Activated CD4-positive, alpha-beta T cell treated with anti-CD3 and anti-CD28 coated beads for 36 hours (primary cell): ENCODE measurements around the gene VPS29. TPM values are rescaled to one million over a fixed set of nuclear protein-coding genes. Genes with fewer than 3 reads are reported as not detected.

Source experiments
- ATAC-seq: fragments of 200-7000 bp; cut with Tn5 transposase; one replicate; pipeline ENCODE4 v1.10.0; 2021; ENCODE audit warnings: mild to moderate bottlenecking, moderate library complexity
- CTCF ChIA-PET: fragments of 350-600 bp; sonication (Branson Sonifier 250); formaldehyde crosslinking; loops from one replicate; lab custom pipeline; 2021; ENCODE audit warnings: antibody characterized with exemption; lab: Charles Lee
- POLR2A ChIA-PET: fragments of 350-600 bp; sonication (Branson Sonifier 250); formaldehyde crosslinking; loops from one replicate; lab custom pipeline; 2021; ENCODE audit warnings: antibody characterized with exemption, inconsistent platforms; lab: Charles Lee
- DNase-seq: peaks from one replicate; pipeline ENCODE4 v3.0.0-alpha.2; 2020
- H3K27ac Mint-ChIP-seq: one replicate; pipeline ENCODE4 v1.8.0; 2021; ENCODE audit warnings: mixed read lengths
- H3K27me3 Mint-ChIP-seq: one replicate; pipeline ENCODE4 v1.8.0; 2021; ENCODE audit warnings: mixed read lengths
- H3K36me3 Mint-ChIP-seq: one replicate; pipeline ENCODE4 v1.8.0; 2021; ENCODE audit warnings: low read depth, mixed read lengths
- H3K4me1 Mint-ChIP-seq: one replicate; pipeline ENCODE4 v1.8.0; 2021; ENCODE audit warnings: mixed read lengths
- H3K4me3 Mint-ChIP-seq: one replicate; pipeline ENCODE4 v1.8.0; 2021; ENCODE audit warnings: mild to moderate bottlenecking, moderate library complexity, mixed read lengths
- H3K9me3 Mint-ChIP-seq: one replicate; pipeline ENCODE4 v1.8.0; 2021; ENCODE audit warnings: low read depth, mixed read lengths
- intact Hi-C, 2 experiments: fragments of 100-400 bp; cut with DNase I in 1 of 2; cut with micrococcal nuclease in 1 of 2; formaldehyde crosslinking; loops; one replicate each; pipeline versions ENCODE4 v1.14.2 to v1.15.1; 2022 to 2024; cut with DNase I, micrococcal nuclease
- total RNA-seq, 2 experiments: library from RNA; stranded (reverse); gene quantifications; one replicate each; pipeline ENCODE4 v1.2.3, GENCODE V29; 2021

VPS29 gene
- total RNA-seq, 2 experiments from 2014 or later = 84.4 to 103 TPM

DNA sequence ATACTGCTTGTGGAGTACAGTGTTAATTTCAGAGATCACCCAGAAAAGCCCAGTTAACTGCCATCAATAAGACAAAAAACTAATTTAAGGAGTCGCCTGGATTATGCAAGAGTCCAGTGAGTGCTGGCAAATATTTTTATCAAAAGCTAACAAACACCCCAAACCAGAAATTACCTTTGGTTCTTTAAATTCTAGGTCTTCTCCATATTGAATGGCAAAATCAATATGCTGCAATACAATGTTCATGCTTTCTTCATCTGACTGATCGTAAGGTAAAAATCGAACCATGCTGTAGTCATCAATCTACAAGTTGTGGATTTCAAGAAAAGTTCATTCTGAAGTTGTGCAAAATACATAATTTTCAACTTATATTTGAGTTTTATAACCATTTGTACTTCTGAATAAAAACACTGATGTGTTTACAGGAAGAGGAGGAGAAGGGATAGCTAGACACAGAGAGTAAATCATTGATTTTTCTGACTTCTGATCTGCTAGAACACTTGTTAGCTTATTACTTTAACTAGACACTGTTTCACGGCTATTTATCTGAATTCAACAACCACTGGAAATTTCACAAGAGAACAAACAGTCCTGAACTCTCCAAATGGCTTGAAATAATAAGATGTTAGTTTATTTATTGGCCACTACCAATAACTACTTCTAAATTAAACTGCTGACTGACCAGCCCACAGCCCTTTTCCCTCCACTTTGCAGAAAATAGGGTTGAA is 48.2 kb downstream of the VPS29 start:
- Mint-ChIP-seq H3K4me3 (no peak overlapping the region), H3K27ac (no peak overlapping the region), H3K9me3 (no peaks in the 10 kb centered on the region), H3K4me1 (peaks cover 14% of the 10 kb centered on the region), H3K36me3 (peaks cover 39% of the 10 kb centered on the region), H3K27me3 (no peaks in the 10 kb centered on the region)
- ChIA-PET POLR2A (interaction anchor here (1.4 kb wide), 1 partner anchor 15 kb away, joined by 5 read pairs; the partner anchor contains the start of genes FAM216A and GPN3), CTCF (interaction anchor here (0.8 to 5.9 kb wide), 5 partner anchors 16 to 151 kb away, joined by 3 to 82 read pairs (median 13); partner anchors contain the start of genes FAM216A and GPN3)
- DNase-seq (no peak), ATAC-seq (no peak)
- intact Hi-C loops = loop anchor here in 1 of 2 experiments (5.0 kb wide), 1 partner anchor 374 kb away; no protein-coding TSS in a partner anchor

DNA sequence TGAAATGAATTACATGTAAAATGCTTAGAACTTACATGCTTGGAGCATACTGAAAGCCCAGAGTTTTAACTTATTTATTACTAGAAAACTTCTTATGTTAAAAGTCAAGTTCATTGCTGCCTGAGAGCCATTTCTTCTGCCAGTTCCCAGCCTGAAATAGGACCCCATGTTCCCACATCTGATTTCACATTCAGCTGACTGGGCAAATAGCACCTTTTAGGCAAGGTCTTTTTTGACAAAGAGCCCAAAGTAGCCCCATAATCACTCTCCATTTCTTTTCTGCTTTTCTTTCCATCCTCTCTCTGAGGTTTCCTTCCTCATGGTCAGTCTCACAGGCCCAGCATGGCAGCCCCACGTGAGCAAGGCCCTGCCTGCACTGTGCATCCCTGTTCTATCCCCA is 50.6 kb downstream of the VPS29 start:
- no peak overlapping the region for H3K4me3 Mint-ChIP-seq
- H3K36me3 Mint-ChIP-seq = peaks cover 45% of the 10 kb centered on the region
- H3K27ac Mint-ChIP-seq = peak overlapping the region; percentile 98
- intact Hi-C loops = loop anchor here (2.0 to 5.0 kb wide), 3 partner anchors 102 to 376 kb away; no protein-coding TSS in a partner anchor
- no peaks in the 10 kb centered on the region for H3K9me3 Mint-ChIP-seq
- ChIA-PET POLR2A (interaction anchor here (0.6 kb wide), 2 partner anchors 41 to 154 kb away, joined by 3 to 4 read pairs; no protein-coding TSS in a partner anchor), CTCF (interaction anchor here (0.6 to 5.9 kb wide), 10 partner anchors 13 to 436 kb away, joined by 3 to 82 read pairs (median 7); partner anchors contain the start of genes FAM216A, GPN3 and TCTN1)
- ATAC-seq = no peak
- peaks cover 33% of the 10 kb centered on the region for H3K4me1 Mint-ChIP-seq
- DNase-seq = no peak
- no peaks in the 10 kb centered on the region for H3K27me3 Mint-ChIP-seq

DNA sequence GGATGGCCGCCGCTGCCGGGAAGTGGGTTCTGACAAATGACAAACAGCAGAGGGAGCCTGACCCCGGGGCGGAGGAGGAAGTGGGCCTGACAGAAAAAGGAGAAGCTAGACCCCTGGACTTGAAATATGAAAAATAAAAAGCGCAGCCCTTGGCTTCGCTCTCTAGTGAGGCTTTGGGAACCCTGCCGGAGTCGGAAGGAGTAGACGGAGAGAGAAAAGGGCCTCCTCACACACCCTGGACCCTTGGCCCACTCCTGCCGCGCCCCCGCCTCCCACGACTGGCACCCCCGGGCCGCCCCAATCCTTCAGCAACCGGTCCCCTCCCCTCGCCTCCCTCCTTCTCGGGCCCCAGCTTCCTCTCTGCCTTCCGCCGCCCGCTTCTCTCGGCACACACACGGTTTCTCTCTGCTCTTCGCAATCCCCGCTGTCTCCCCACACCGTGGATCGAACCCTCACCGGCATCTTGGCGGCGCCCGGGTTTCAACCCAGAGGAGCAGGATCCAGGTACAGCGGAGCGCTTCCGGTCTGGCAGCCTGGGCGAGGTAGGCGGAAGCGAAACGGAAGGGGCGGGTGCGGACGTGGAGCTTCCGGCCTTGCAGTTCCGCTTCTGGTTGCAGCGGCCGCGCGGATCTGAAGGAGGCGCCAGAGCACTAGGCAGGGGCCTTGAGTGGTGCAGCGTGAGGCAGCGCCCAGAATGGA is 52.0 kb downstream of the VPS29 start, which contains the start of gene ARPC3:
Gene ARPC3, minus strand, starts transcription at position 539 of the 699 bp plus-strand sequence. Its CDS starts 77 bp downstream, at position 462.
- CTCF ChIA-PET = interaction anchor here (0.6 to 5.9 kb wide), 31 partner anchors 8 to 437 kb away, joined by 3 to 82 read pairs (median 4); partner anchors contain the start of genes FAM216A, GPN3, IFT81 and TCTN1
- H3K36me3 Mint-ChIP-seq = peaks cover 43% of the 10 kb centered on the region
- H3K27ac Mint-ChIP-seq = peak within 1 kb of the TSS; percentile 100
- H3K27me3 Mint-ChIP-seq = no peaks in the 10 kb centered on the region
- POLR2A ChIA-PET = interaction anchor here (0.6 to 3.4 kb wide), 9 partner anchors 18 to 459 kb away, joined by 3 to 27 read pairs (median 6); partner anchors contain the start of genes FAM216A, GPN3, IFT81 and RAD9B
- DNase-seq (peak; percentile 98), ATAC-seq (peak; percentile 99)
- peaks cover 38% of the 10 kb centered on the region for H3K4me1 Mint-ChIP-seq
- intact Hi-C loops = loop anchor here (1.0 to 5.0 kb wide), 13 partner anchors 17 to 377 kb away; partner anchors contain the start of genes ANAPC7 (in 2 of the 2), FAM216A (in 2 of the 2), GPN3 (in 2 of the 2) and RAD9B (in 2 of the 2)
- H3K4me3 Mint-ChIP-seq = peak within 1 kb of the TSS; percentile 97
- H3K9me3 Mint-ChIP-seq = no peaks in the 10 kb centered on the region

DNA sequence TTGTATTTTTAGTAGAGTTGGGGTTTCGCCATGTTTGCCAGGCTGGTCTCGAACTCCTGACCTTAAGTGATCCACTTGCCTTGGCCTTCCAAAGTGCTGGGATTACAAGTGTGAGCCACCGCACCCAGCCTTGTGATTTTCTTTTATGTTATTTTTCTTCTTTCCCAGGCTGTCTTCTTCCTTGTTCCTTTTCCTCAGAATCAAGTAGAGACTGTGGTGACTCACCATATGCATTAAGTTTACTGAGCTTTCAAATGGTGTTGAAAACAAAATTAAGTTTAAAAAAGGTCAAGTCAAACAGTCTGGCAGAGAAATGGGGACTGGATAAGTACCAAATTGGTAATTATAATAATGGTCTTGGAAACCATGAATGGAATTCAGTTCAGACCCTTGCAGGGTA is 57.5 kb downstream of the VPS29 start:
- Mint-ChIP-seq H3K36me3 (peaks cover 34% of the 10 kb centered on the region), H3K27ac (no peak overlapping the region), H3K27me3 (no peaks in the 10 kb centered on the region), H3K9me3 (no peaks in the 10 kb centered on the region), H3K4me3 (no peak overlapping the region), H3K4me1 (peaks cover 35% of the 10 kb centered on the region)
- intact Hi-C loops = no loop called here
- CTCF ChIA-PET = interaction anchor here (1.8 kb wide), 1 partner anchor 13 kb away, joined by 7 read pairs; no protein-coding TSS in a partner anchor
- DNase-seq (no peak), ATAC-seq (no peak)
- POLR2A ChIA-PET = no interaction called here

Other genes with a start within 250 kb of the VPS29 start
- gene ATP2A2, start 220.9 kb downstream of the VPS29 start, total RNA-seq = 100 to 1,000 TPM; 116 to 130 TPM
- gene ANAPC7, start 98.4 kb downstream of the VPS29 start, total RNA-seq = 10 to 100 TPM; 52.6 to 63.6 TPM
- gene ARPC3, start 51.8 kb downstream of the VPS29 start, total RNA-seq = 100 to 1,000 TPM; 244 to 422 TPM
- 10 to 100 TPM; 37.8 to 62.0 TPM for gene GPN3, start 33.9 kb downstream of the VPS29 start, total RNA-seq
- 10 to 100 TPM; 55.2 to 57.5 TPM for gene FAM216A, start 33.3 kb downstream of the VPS29 start, total RNA-seq
- gene RAD9B, start 220 bp upstream of the VPS29 start, total RNA-seq = 1 to 10 TPM; 1.5 to 2.2 TPM
- gene PPTC7, start 81.2 kb upstream of the VPS29 start, total RNA-seq = 10 to 100 TPM; 33.4 to 36.5 TPM
- 1 to 10 TPM; 7.2 to 7.3 TPM for gene TCTN1, start 112.0 kb upstream of the VPS29 start, total RNA-seq
- gene HVCN1, start 187.0 kb upstream of the VPS29 start, total RNA-seq = 1 to 10 TPM; 4.4 to 4.7 TPM
- gene PPP1CC, start 240.8 kb upstream of the VPS29 start, total RNA-seq = 100 to 1,000 TPM; 201 to 283 TPM